Kidney (tissue), 14 donors: ENCODE data around the gene TNNI3K. TPM values are rescaled to one million over a fixed set of nuclear protein-coding genes. Genes with fewer than 3 reads are reported as not detected.

Source experiments
- DNase-seq, 5 donors: peaks; one replicate each; pipeline ENCODE4 v3.0.0-alpha.2; 2013 to 2020
- FAIRE-seq: peaks from 2 replicates; lab custom pipeline; 2012; peaks lifted over from hg19 to GRCh38; lab: Jason Lieb, UNC
- H3K27ac ChIP-seq, 2 donors: one replicate each; pipeline ENCODE4 v1.7.0; 2013; ENCODE audit warnings: low read depth in 2 of 2, low read length in 2 of 2, inconsistent platforms in 1 of 2
- H3K27me3 ChIP-seq: one replicate; pipeline ENCODE4 v1.7.1; 2013; ENCODE audit warnings: low read length, inconsistent platforms; ENCODE audit not compliant: control insufficient read depth, insufficient read depth
- H3K36me3 ChIP-seq, 3 donors: one replicate each; pipeline versions ENCODE4 v1.7.0 to v1.7.1; 2013; ENCODE audit warnings: low read length in 3 of 3, control low read depth in 1 of 3, inconsistent platforms in 1 of 3; ENCODE audit not compliant: insufficient read depth in 3 of 3, control insufficient read depth in 2 of 3
- H3K4me1 ChIP-seq, 3 donors: one replicate each; pipeline versions ENCODE4 v1.7.0 to v1.7.1; 2013; ENCODE audit warnings: low read length in 3 of 3, inconsistent platforms in 1 of 3, low read depth in 1 of 3; ENCODE audit not compliant: control insufficient read depth in 2 of 3, insufficient read depth in 2 of 3
- H3K4me3 ChIP-seq, 3 donors: one replicate each; pipeline versions ENCODE4 v1.7.0 to v1.8.1; 2013; ENCODE audit warnings: low read length in 3 of 3, control low read depth in 1 of 3, inconsistent platforms in 1 of 3
- H3K9ac ChIP-seq, 3 donors: one replicate each; pipeline versions ENCODE4 v1.7.0 to v1.7.1; 2013; ENCODE audit warnings: low read length in 3 of 3, control low read depth in 1 of 3, inconsistent platforms in 1 of 3
- H3K9me3 ChIP-seq, 3 donors: one replicate each; pipeline versions ENCODE4 v1.7.0 to v1.7.1; 2013; ENCODE audit warnings: low read length in 3 of 3, control low read depth in 1 of 3, inconsistent platforms in 1 of 3; ENCODE audit not compliant: control insufficient read depth in 2 of 3, insufficient read depth in 1 of 3
- intact Hi-C: fragments of 100-400 bp; cut with DNase I; formaldehyde crosslinking; loops from one replicate; pipeline ENCODE4 v1.11.1; 2022
- polyA plus RNA-seq: library from polyadenylated mRNA; stranded (reverse); fragments of 350-450 nt; fragmentation: Illumina TruSeq; extraction: RNeasy Lipid Tissue Mini Kit (QIAGEN cat#74804); gene quantifications from one replicate; pipeline ENCODE4 v1.2.3, GENCODE V29; 2014; ENCODE audit warnings: low read depth, low replicate concordance; ENCODE audit not compliant: insufficient read depth
- total RNA-seq: library from RNA; stranded (reverse); fragmentation: NEBNext Ultra II Directional; extraction: Animal tissue kit (Norgen Biotek cat#: 25700); gene quantifications from one replicate; pipeline ENCODE4 v1.2.1, GENCODE V29; 2021
- TF ChIP-seq, protein P1 (sequence below): IDR thresholded peaks from 3 replicates; pipeline ENCODE4 v1.5.1; 2012; ENCODE audit warnings: mild to moderate bottlenecking, moderate library complexity, borderline replicate concordance; ENCODE audit not compliant: insufficient read depth; ENCODE audit errors: extremely low read depth
- donor health status: control.
- donor health status: control.
- donor health status: control.
- donor health status: control.
- donor health status: control.
- donor health status: DM: yes; HTN: yes; CAD: no.
- donor health status: Normal renal cell carcinoma (clear cell type).

The TNNI3K gene
- total and polyA plus RNA-seq, 2 donors from 2014 or later, result 1.4 to 2.2 TPM

DNA sequence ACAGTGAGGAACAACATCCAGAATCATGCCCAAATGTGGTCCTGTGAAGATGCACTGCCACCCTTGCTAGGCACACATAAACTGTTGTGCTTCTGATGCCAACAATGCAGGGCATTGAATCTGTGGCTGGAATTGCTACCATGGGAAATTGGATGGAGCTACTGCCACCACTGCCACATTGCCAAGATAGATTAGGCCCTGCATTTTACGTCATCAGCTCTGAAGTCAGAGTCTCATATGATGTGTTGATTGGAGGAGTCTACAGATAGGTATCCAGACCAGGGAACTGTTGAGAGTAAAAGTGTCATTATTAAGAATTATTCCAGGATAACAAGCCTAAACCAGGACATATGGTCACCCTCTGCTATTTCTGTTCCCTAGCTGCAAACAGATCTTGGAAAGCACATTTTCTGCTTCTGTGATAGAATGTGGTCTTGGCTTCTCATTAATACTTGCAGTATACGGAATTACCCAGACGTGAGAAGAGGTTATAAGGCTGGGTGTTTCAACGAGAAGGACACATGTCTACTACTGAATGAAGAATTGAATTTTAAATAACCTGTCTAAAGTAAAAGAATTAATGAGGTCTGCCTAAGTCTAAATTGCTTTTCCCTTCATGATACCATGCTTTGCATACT, 106.6 kb downstream of the TNNI3K start:
- Histone ChIP-seq H3K36me3 (no peaks in the 10 kb centered on the region), H3K4me3 (no peak overlapping the region), H3K9me3 (no peaks in the 10 kb centered on the region), H3K4me1 (no peaks in the 10 kb centered on the region), H3K9ac (no peak overlapping the region), H3K27me3 (no peaks in the 10 kb centered on the region), H3K27ac (no peak overlapping the region)
- intact Hi-C loops, result no loop called here
- FAIRE-seq (no peak), DNase-seq (no peak)
- TF ChIP-seq, protein P1, sequence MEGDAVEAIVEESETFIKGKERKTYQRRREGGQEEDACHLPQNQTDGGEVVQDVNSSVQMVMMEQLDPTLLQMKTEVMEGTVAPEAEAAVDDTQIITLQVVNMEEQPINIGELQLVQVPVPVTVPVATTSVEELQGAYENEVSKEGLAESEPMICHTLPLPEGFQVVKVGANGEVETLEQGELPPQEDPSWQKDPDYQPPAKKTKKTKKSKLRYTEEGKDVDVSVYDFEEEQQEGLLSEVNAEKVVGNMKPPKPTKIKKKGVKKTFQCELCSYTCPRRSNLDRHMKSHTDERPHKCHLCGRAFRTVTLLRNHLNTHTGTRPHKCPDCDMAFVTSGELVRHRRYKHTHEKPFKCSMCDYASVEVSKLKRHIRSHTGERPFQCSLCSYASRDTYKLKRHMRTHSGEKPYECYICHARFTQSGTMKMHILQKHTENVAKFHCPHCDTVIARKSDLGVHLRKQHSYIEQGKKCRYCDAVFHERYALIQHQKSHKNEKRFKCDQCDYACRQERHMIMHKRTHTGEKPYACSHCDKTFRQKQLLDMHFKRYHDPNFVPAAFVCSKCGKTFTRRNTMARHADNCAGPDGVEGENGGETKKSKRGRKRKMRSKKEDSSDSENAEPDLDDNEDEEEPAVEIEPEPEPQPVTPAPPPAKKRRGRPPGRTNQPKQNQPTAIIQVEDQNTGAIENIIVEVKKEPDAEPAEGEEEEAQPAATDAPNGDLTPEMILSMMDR, result no peak

DNA sequence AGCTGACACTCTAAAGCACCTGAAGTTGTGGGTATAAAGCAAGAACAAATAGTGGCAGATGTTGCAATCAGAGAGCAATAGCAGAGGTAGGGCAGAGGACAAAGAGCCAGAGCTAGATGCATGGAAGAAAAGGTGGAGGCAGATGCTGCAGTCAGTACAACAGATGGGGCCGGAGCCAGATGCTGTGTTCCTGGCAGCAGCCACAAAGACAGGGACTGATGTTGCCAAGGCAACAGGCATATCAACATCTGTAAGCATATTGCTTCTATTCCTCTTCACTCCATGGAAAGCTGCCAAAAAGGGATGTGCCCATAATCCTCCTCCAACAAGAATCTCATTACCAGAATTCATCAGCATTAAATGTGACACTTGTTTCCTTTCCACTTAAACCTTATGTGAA, 108.0 kb downstream of the TNNI3K start:
- no peak for FAIRE-seq
- Histone ChIP-seq H3K9ac (no peak overlapping the region), H3K36me3 (no peaks in the 10 kb centered on the region), H3K27me3 (no peaks in the 10 kb centered on the region), H3K27ac (no peak overlapping the region), H3K4me1 (no peaks in the 10 kb centered on the region), H3K9me3 (no peaks in the 10 kb centered on the region), H3K4me3 (no peak overlapping the region)
- intact Hi-C loops, result no loop called here
- TF ChIP-seq, protein P1, result no peak
- DNase-seq, result peak; percentile 34 to 89 (median 63)

GRCh38 chr1:74344387-74344786, 109.2 kb downstream of the TNNI3K start:
- Histone ChIP-seq H3K9ac (no peak overlapping the region), H3K9me3 (no peaks in the 10 kb centered on the region), H3K4me1 (no peaks in the 10 kb centered on the region), H3K27ac (no peak overlapping the region), H3K4me3 (no peak overlapping the region), H3K27me3 (no peaks in the 10 kb centered on the region), H3K36me3 (no peaks in the 10 kb centered on the region)
- TF ChIP-seq, protein P1, result no peak
- DNase-seq (no peak), FAIRE-seq (no peak)
- intact Hi-C loops, result no loop called here

- Histone ChIP-seq H3K4me1 (no peaks in the 10 kb centered on the region), H3K4me3 (no peak overlapping the region), H3K36me3 (no peaks in the 10 kb centered on the region), H3K9me3 (no peaks in the 10 kb centered on the region), H3K27me3 (no peaks in the 10 kb centered on the region), H3K9ac (no peak overlapping the region), H3K27ac (no peak overlapping the region)
- intact Hi-C loops, result no loop called here
- DNase-seq, result no peak
- TF ChIP-seq, protein P1, result no peak
- no peak for FAIRE-seq
Measured at GRCh38 chr1:74356493-74356892, 121.3 kb downstream of the TNNI3K start.
